ENCODE data around the gene SLC10A1. TPM values are rescaled to one million over a fixed set of nuclear protein-coding genes. Genes with fewer than 3 reads are reported as not detected.

SLC10A1 gene
- total and polyA plus RNA-seq, 7 donors = not detected

DNA sequence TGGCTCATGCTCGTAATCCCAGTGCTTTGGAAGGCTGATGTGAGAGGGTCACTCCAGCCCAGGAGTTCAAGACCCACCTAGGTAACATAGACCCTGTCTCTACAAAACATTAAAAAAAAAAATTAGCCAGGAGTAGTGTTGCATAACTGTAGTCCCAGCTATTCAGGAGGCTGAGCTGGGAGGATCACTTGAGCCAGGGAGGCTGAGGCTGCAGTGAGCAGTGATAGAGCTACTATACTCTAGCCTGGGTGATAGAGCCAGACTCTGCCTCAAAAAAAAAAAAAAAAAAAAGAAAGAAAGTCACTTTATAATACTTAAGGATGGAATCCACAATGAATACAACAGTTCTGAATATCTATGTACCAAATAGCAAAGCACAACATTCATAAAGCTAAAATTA is 10.2 kb upstream of the SLC10A1 start:
- no peaks in the 10 kb centered on the region for H3K27me3 ChIP-seq (ENCODE audit: insufficient read depth in 3 of 3, low read length in 2 of 3)
- H3K9me3 ChIP-seq = no peaks in the 10 kb centered on the region
- WGBS, 3 donors = 71 to 90% (median 89%) methylated on average over 1 of the region's 1 CpG
- H3K36me3 ChIP-seq (ENCODE audit: insufficient read depth in 1 of 2, low read depth in 1 of 2) = no peaks in the 10 kb centered on the region
- intact Hi-C loops (cut with DNase I) = no loop called here
- no peak overlapping the region for H3K27ac ChIP-seq
- H3K4me3 ChIP-seq = no peak overlapping the region
- TF ChIP-seq, protein P1, sequence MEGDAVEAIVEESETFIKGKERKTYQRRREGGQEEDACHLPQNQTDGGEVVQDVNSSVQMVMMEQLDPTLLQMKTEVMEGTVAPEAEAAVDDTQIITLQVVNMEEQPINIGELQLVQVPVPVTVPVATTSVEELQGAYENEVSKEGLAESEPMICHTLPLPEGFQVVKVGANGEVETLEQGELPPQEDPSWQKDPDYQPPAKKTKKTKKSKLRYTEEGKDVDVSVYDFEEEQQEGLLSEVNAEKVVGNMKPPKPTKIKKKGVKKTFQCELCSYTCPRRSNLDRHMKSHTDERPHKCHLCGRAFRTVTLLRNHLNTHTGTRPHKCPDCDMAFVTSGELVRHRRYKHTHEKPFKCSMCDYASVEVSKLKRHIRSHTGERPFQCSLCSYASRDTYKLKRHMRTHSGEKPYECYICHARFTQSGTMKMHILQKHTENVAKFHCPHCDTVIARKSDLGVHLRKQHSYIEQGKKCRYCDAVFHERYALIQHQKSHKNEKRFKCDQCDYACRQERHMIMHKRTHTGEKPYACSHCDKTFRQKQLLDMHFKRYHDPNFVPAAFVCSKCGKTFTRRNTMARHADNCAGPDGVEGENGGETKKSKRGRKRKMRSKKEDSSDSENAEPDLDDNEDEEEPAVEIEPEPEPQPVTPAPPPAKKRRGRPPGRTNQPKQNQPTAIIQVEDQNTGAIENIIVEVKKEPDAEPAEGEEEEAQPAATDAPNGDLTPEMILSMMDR (IDR thresholded peaks at IDR 0.05) = no peak
- no peak for ATAC-seq
- DNase-seq = no peak
- no peaks in the 10 kb centered on the region for H3K4me1 ChIP-seq

DNA sequence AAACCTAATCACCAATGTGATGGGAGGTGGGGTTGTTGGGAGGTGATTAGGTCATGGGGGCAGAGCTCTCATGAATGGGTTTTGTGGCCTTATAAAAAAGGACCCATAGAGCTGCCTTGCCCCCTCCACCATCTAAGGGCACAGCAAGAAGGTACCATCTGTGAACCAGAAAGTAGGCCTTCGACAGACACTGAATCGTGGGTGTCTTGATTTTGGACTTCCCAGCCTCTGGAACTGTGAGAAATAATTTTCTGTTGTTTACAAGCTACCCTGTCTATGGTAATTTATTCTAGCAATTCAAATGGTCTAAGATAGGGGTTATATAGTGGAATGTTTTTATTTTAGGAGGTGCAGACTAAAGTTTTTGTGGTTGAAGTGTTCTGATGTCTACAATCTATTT is 7.9 kb upstream of the SLC10A1 start:
- H3K27me3 ChIP-seq (ENCODE audit: insufficient read depth in 3 of 3, low read length in 2 of 3) = no peaks in the 10 kb centered on the region
- H3K27ac ChIP-seq = no peak overlapping the region
- no peaks in the 10 kb centered on the region for H3K36me3 ChIP-seq (ENCODE audit: insufficient read depth in 1 of 2, low read depth in 1 of 2)
- no peak overlapping the region for H3K4me3 ChIP-seq
- intact Hi-C loops (cut with DNase I) = no loop called here
- H3K9me3 ChIP-seq = no peaks in the 10 kb centered on the region
- no peaks in the 10 kb centered on the region for H3K4me1 ChIP-seq
- TF ChIP-seq, protein P1 (IDR thresholded peaks at IDR 0.05) = no peak
- ATAC-seq (no peak), DNase-seq (no peak)
- WGBS, 3 donors = 85 to 87% (median 86%) methylated on average over 2 of the region's 2 CpGs

DNA sequence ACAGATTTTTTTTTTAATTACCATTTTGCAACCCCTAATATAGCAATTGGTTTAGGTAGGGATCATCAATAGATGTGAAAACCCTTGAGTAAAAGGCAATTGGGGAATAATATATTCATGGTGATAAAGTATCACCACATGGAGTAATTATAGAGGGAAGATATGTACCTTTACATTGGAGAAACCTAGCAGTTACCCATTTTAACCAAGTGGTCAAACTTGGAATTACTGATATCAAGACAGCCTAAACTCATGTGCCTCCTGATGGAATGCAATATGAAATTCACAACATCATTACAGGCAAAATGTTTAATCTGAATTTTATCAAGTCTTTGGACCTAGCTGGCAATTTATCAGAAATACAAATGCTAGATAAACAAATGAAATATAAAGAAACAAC is 6.7 kb upstream of the SLC10A1 start:
- H3K4me3 ChIP-seq = no peak overlapping the region
- H3K27ac ChIP-seq = no peak overlapping the region
- intact Hi-C loops (cut with DNase I) = no loop called here
- TF ChIP-seq, protein P1 (IDR thresholded peaks at IDR 0.05) = no peak
- no peak for DNase-seq
- no peaks in the 10 kb centered on the region for H3K27me3 ChIP-seq (ENCODE audit: insufficient read depth in 3 of 3, low read length in 2 of 3)
- no peaks in the 10 kb centered on the region for H3K36me3 ChIP-seq (ENCODE audit: insufficient read depth in 1 of 2, low read depth in 1 of 2)
- no peaks in the 10 kb centered on the region for H3K9me3 ChIP-seq
- no peak for ATAC-seq
- H3K4me1 ChIP-seq = no peaks in the 10 kb centered on the region

DNA sequence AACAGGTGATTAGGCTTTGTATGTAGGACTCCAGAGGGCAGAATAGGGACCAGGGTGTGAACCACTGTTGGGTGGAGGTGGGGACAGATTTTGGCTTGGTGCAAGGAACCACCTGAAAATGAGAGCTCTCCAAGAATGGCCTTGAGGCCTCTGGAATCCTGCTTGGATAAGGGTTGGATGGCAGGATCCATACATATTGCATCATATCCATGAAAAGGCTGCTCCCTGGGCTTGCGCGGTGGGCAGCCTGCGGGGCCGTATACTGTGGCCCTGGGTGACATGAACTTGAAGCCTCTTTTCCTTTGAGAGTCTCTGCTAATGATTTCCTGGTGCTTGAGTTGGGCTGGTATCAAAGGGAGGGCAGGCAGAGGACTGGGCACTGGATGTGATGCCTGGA is 1.3 kb upstream of the SLC10A1 start:
- Histone ChIP-seq H3K27me3 (ENCODE audit: insufficient read depth in 3 of 3, low read length in 2 of 3) (no peaks in the 10 kb centered on the region), H3K36me3 (ENCODE audit: insufficient read depth in 1 of 2, low read depth in 1 of 2) (no peaks in the 10 kb centered on the region), H3K4me3 (no peak overlapping the region), H3K27ac (no peak overlapping the region), H3K4me1 (no peaks in the 10 kb centered on the region), H3K9me3 (no peaks in the 10 kb centered on the region)
- TF ChIP-seq, protein P1 (IDR thresholded peaks at IDR 0.05) = no peak
- 93 to 97% (median 94%) methylated on average over 4 of the region's 4 CpGs for WGBS, 3 donors
- no peak for ATAC-seq
- intact Hi-C loops (cut with DNase I) = no loop called here
- no peak for DNase-seq

DNA sequence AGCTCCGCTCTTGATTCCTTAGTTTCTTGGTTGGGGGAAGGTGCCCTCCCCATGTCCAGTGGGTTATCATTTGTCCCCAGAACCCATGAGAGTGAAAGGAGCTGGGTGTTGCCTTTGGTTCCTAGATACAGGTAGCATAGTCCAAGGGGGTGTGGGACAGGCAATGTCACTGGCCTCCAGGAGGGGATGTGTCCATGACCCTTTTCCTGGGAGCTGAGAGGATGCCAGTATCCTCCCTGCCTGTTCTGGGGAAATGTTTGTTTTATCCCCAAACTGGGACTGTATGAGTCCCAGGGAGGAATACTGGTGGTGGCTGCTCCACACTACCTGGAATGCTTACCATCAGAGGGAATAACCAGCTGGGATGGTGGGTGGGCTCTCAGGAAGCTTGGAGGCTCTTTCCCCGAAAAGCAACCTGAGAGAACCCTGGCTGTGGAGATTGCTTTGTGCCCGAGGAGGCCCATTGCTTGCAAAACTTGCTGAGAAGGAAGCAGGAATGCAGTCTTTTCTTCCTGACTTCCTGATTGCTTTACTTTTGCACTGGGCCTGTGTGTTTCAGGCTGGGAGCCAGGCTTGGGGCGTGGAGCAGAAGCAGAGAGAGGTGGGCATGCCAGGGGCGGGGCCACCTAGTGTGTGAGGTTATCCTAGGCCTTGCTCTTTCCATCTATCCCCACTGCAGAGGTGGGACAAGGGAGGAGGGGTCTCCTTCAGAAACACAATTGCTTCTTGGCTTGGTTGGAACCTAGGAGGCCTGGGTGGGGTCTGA is 715 bp upstream of the SLC10A1 start:
- Histone ChIP-seq H3K4me3 (no peak overlapping the region), H3K9me3 (no peaks in the 10 kb centered on the region), H3K4me1 (no peaks in the 10 kb centered on the region), H3K36me3 (ENCODE audit: insufficient read depth in 1 of 2, low read depth in 1 of 2) (no peaks in the 10 kb centered on the region), H3K27ac (no peak overlapping the region), H3K27me3 (ENCODE audit: insufficient read depth in 3 of 3, low read length in 2 of 3) (no peaks in the 10 kb centered on the region)
- ATAC-seq = no peak
- TF ChIP-seq, protein P1 (IDR thresholded peaks at IDR 0.05) = no peak
- intact Hi-C loops (cut with DNase I) = no loop called here
- 79 to 88% (median 84%) methylated on average over 5 of the region's 5 CpGs for WGBS, 3 donors
- no peak for DNase-seq
